ENCODE results near the gene UGT8.
"Not testable (repeated sequence)": the region's sequence is repeated elsewhere in the genome, so short reads cannot be mapped to it uniquely, and the experiment has no call there.

The UGT8 gene, protein sequence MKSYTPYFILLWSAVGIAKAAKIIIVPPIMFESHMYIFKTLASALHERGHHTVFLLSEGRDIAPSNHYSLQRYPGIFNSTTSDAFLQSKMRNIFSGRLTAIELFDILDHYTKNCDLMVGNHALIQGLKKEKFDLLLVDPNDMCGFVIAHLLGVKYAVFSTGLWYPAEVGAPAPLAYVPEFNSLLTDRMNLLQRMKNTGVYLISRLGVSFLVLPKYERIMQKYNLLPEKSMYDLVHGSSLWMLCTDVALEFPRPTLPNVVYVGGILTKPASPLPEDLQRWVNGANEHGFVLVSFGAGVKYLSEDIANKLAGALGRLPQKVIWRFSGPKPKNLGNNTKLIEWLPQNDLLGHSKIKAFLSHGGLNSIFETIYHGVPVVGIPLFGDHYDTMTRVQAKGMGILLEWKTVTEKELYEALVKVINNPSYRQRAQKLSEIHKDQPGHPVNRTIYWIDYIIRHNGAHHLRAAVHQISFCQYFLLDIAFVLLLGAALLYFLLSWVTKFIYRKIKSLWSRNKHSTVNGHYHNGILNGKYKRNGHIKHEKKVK

DNA sequence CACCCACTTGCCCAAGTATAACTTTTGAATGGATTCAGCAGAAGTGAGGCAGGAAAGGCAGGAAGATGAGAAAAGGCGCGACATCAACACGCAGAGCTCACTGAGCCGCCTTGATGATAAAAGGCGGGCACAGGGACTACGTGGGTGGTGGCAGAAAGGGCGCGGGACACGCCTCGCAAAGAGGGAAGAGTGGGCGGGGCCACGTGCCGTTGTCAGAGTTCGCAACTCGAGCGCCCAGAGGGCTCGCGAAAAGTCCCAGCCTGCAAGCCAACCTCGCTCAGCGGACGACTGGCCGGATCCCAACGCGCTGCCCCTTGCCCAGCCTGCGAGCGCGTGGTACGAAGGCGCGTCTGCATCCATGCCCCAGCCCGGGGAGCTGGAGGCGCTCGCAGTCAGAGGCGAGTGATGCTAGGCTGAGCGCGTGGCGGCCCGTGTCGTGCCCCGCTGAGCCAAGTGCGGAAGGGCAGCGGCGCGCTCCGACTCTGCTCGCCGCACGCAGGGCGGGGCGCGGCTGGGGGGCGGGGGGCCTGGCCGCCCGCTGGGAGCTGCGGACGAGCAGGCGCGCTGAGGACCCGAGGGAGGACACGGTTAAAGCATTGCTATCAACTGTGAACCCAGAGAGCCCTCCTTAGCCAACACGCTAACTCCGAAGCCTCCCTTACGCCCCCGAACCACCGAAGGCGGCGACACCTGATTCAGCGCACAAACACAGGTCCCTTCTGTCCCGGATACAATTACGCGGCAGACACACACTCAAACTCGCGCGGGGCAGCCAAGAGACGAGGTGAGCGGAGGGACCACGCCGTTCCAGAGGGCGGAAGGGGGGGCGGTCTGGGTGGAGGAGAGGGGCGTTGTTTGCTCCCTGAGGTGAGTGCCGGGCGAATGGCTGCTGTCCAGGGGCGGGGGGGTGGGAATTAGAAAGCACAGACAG is at the start of gene UGT8:
TSS of gene UGT8 (plus strand) at position 617 of the 931 bp plus-strand sequence. CDS start 24,074 bp downstream, outside the sequence.
- DNase-seq (ENCODE audit: low spot score), result peak; percentile 48

- DNase-seq (ENCODE audit: low spot score), result no peak
Measured at GRCh38 chr4:114549638-114550037, 49.0 kb upstream of the UGT8 start.

GRCh38 chr4:114558446-114559020 is 40.1 kb upstream of the UGT8 start:
- no peak for DNase-seq (ENCODE audit: low spot score)

GRCh38 chr4:114561590-114561989 is 37.0 kb upstream of the UGT8 start:
- no peak for DNase-seq (ENCODE audit: low spot score)

DNA sequence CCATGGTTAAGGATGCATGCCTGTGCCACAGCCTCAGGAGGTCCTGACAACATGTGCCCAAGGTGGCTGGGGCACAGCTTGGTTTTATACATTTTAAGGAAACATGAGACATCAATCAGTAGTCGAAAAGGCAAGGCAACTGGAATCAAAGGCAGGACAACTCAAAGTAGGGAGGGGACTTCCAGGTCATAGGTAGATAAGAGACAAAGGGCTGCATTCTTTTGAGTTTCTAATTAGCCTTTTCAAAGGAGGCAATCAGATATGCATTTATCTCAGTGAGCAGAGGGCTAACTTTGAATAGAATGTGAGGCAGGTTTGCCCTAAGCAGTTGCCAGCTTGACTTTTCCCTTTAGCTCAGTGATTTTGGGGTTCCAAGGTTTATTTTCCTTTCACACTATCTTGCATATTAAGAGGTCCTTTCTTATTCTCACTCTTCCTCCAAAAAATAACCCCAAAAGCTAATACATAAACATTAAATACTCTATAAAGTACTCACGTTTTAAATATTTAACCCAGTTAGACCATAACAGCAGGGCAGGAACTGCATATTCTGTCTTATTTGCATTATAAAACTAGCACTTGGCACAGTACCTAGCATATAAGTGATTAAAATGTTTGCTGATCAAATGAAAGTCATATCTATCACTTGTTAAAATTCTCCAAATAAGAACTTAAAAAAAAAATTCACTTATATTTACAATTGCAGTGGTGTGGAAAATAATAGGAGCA is 36.3 kb upstream of the UGT8 start:
- DNase-seq (ENCODE audit: low spot score), result no peak

DNA sequence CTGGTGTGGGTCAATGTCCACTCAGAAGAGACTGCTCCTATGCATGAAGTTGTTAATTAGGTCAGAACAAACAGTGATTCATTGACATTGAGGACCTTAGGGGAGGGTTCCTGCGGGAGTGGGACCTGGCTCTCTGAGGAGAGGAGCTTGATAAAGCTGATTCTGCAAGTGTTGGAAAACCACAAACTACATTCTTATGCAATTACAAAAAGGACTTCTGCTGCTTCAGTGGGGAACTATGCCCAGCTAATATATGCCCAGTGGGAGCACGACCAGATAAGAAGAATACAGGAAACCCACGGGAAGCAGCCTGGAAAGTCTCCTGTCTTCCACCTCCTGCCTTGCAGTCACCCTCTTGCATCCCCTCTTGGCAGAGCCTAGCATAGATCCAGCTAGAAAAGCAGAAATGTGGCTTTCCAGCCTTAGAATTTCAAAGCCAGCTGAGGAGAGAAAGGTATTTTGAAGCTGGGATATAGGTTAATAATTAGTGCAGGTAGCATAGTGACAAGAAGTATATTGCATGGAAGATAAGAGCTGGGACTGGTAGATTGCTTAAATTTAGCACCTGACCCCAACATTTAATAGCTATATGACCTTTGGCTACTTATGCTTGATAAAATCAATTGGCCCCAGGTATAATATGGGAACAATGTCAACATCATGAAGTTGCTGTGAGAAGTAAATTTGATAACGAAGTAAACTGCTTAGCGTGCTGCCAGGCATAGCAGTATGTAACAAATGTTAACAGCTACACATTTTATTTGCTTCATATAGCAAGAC is 34.9 kb upstream of the UGT8 start:
- DNase-seq (ENCODE audit: low spot score), result no peak

GRCh38 chr4:114577386-114577785 is 21.2 kb upstream of the UGT8 start:
- no peak for DNase-seq (ENCODE audit: low spot score)

DNA sequence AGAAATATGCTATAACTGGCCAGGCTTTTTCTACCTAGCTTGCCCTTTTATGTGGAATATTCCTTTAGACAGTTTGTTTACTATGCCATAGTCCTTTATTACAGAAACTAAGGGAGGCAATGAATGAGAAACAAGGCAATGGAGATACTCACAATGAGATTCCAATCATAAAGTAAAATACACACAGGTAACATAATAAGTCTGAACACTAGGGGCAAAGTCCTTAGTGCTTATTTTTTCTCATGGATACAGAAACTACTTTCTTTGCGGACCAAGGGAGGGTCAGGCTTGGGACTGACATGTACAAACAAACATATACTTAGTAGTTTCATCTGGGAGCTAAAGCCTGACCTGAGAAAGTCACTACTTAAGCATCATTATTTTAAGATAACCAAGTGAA is 16.0 kb upstream of the UGT8 start:
- DNase-seq (ENCODE audit: low spot score), result no peak

DNA sequence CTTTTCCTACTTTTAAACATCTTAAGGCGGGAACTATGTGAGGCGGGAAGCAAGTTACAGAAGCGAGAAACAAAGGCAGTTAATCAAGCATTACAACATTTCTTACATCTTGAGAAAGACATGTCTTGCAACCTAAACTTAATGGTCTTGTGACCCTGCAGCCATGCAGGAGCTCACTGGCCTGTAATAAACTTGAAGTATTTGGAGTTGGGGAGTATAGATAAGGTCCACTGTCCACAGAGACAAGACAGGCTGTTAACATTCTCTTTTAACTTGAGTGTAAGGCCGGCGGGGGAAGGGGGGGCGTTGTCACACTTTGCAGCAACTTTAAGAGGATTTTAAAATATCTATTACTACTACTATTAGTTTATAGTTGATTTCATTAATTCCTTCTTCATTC is 10.3 kb upstream of the UGT8 start:
- no peak for DNase-seq (ENCODE audit: low spot score)

DNA sequence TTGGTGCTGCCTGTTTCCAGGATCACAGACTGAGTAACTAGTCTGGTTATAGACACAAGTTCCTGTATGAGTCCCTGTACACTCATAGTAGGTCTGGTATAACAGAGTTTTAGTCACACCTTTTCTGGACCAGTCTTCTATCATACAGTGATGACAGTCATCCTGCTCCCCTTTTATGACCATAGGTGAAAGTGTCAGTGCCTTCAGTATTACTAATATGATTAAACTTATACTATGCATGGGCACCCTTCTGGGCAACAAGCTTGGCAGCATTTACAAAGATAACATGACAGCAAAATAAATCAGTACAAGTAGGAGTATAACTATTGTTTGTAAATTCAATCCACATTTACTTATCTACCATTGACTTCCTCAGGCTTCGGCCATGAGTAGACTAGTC is 8.2 kb upstream of the UGT8 start:
- DNase-seq (ENCODE audit: low spot score), result not testable (repeated sequence)

DNA sequence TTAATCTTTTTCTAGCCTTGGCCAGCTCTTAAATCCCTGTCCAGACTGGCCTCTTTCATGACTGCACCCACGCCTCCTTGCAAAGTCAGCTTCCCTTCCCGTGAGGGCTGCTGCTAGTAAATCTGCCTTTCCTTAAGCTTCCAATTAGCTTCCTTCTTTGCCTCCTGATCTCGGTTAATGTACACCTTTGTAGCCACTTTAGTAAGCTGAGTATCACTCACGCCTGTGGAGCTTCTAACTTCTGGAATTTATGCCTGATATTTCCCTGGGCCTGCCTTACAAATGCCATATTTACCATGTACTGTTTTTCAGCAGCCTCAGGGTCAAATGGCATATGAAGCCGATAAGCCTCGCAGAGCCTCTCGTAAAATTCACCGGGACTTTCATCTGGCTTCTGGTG is 5.1 kb upstream of the UGT8 start:
- no peak for DNase-seq (ENCODE audit: low spot score)

DNA sequence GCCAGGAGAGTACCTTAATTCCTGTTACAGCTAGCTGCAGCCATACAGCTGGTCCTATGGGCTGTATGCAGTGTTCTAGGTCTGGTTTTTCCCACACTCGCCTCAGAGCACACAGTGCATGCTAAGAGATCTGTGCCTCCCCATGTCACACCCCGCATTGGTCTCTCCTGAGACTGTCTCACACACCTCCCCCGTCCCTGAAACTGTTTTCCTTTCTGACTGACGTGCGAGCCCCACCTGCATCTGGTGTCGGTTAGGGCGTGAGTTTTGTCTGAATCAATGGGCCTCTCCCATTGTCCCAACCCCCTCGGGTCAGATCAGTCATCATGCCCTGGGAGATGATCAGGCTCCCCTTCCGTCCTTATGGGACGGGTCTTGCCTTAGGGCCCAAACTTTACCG is 3.4 kb upstream of the UGT8 start:
- DNase-seq (ENCODE audit: low spot score), result no peak

DNA sequence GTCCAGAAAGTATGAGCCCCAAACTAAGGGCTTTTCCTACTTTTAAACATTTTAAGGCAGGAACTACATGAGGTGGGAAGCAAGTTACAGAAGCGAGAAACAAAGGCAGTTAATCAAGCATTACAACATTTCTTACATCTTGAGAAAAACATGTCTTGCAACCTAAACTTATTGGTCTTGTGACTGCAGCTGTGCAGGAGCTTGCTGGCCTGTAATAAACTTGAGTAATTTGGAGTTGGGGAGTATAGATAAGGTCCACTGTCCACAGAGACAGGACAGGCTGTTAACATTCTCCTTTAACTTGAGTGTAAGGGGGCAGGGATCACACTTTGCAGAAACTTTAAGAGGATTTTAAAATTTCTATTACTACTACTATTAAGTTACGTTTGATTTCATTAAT is 2.7 kb upstream of the UGT8 start:
- DNase-seq (ENCODE audit: low spot score), result no peak

DNA sequence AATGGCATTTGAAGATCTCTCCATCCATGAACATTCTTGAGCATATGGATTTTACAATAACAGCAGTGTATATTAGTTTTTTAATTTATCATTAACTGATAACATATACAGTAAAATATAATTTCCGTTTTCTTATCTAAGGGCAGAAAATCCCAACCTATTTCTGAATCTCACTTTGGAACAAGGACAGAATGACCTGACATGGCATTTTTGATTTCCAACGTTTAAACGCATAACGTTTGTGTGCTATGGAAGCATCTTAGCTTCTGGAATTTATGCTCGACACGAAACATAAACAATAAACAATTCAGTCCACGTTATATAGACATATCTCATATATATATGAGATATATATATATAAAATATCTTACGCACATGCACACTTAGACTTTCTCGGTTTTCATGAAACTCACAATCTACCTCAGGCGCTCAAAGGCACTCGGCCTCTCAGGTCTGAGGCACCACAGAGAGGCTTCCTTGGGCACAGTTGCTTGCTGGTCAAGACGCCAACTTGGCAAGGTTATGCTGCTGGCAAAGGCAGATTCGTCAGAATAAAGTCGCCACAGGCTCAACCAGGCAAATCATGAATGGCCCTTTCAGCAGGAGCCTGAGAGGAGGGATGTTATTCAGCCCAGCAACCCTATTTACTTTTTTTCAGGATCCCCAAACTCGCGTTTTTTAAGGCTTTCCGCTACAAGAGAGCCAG is 1.0 kb upstream of the UGT8 start:
- no peak for DNase-seq (ENCODE audit: low spot score)

- peak; percentile 13 for DNase-seq (ENCODE audit: low spot score)
Measured at GRCh38 chr4:114599231-114599902, 760 bp downstream of the UGT8 start.

DNA sequence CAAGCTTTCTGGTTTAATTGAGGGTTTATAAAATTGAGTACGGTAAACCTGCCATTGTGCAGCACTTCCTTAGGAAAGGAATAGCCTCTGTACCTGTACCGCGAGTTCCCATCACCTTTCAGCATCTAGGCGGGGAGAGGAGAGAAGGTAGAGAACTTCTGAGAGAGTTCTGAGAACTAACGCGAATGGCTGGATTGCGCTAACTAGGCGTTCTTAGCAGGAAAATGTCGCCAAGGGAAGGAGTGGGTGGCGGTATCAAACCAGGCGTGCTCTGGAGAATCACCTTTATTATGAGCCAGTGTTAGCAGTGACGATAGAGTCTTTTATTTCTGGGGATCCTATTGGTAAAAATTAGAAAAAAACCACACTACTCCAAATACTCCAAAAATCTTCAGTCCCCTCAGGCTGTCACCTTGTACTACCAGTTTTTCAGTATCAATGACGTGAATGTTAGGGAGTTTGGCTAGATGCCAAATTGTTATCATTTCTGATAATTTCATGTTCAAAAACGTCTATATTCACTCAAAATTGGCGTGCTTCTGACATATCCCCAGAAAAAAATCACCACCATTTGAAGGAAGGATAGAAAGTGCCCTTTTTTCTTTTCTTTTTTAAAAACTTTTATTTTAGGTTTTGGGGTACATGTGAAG is 1.4 kb downstream of the UGT8 start:
- DNase-seq (ENCODE audit: low spot score), result no peak

DNA sequence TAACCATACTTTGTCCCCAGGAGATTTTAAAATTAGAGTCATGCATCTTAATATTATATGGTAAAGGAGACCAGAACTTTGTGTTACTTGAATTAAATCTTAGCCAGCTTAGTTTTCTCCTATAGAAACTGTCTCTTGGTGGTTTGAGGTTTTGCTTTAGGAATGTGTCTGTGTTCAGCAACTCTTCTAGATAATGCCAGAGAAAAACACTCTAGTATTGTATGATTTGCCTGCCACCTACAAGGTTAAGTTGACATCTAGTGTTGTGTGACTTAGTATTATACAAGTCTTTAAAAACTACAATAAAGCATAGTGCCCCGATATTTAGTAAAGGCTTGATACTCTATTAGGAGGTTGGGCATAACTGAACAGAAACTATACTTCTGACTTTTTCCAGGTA is 2.1 kb downstream of the UGT8 start:
- no peak for DNase-seq (ENCODE audit: low spot score)

DNA sequence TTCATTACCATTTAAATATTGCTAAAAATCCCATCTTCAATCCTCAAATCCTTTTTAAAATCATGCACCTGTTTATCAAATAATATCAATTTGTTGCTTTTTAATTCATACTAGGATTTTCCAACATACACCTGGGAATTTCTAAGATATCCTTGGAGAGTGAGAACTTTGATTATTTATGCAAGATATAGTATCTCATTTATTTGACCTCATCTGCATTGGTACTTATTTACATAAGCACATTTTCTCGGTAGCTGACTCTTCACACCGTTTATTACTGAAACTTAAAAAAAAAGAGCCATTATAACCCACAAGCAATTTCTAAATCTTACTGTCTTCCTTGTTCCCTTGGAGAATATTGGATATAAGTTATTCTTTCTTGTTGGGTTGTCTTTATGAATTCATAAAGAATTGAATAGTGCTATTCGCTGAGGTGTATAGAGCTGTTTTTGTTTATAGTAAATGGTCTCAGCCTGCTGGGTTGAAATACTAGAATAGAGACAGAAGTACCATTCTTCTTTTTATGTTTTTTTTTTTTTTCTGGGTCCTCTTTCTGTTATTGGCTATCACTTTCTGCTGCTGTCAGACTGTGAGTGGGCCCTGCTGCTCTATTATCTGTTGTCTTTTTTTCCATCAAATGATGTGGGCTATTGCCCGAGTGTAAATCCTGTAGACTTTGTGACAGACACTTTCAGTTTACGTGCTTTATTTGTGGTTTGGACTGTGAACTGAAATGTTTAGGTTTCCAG is 2.9 kb downstream of the UGT8 start:
- no peak for DNase-seq (ENCODE audit: low spot score)
